Chondrocyte (in vitro differentiated cells): ENCODE results near the gene RORB. TPM values are rescaled to one million over a fixed set of nuclear protein-coding genes. Genes with fewer than 3 reads are reported as not detected.

Experiments used
- DNase-seq: peaks from one replicate; pipeline ENCODE4 v3.0.0; 2021; ENCODE audit warnings: mixed read lengths, low spot score
- H3K27ac Mint-ChIP-seq: one replicate; pipeline ENCODE4 v1.8.0; 2021; ENCODE audit warnings: mild to moderate bottlenecking, moderate library complexity, mixed read lengths; ENCODE audit not compliant: unreplicated experiment
- H3K27me3 Mint-ChIP-seq: 2 replicates; pipeline ENCODE4 v1.8.0; 2021; ENCODE audit warnings: low read depth, mixed read lengths
- H3K36me3 Mint-ChIP-seq: 2 replicates; pipeline ENCODE4 v1.8.0; 2021; ENCODE audit warnings: low read depth, mixed read lengths
- H3K4me1 Mint-ChIP-seq: 2 replicates; pipeline ENCODE4 v1.8.0; 2021; ENCODE audit warnings: low read depth, mild to moderate bottlenecking, mixed read lengths
- H3K4me3 Mint-ChIP-seq: one replicate; pipeline ENCODE4 v1.8.0; 2021; ENCODE audit warnings: mild to moderate bottlenecking, moderate library complexity, mixed read lengths; ENCODE audit not compliant: unreplicated experiment
- H3K9me3 Mint-ChIP-seq: 2 replicates; pipeline ENCODE4 v1.8.0; 2021; ENCODE audit warnings: low read depth, mixed read lengths
- total RNA-seq: library from RNA; stranded (reverse); gene quantifications from 3 replicates; pipeline ENCODE4 v1.2.1, GENCODE V29; 2021
- TF ChIP-seq, protein P1 (sequence below): fragments of 200-600 bp; sonication (generic); IDR thresholded peaks from 2 replicates; pipeline ENCODE4 v1.5.0; 2021; ENCODE audit warnings: antibody characterized with exemption, mild to moderate bottlenecking, moderate library complexity

The RORB gene
- total RNA-seq, 1 donor from 2014 or later, result not detected

DNA sequence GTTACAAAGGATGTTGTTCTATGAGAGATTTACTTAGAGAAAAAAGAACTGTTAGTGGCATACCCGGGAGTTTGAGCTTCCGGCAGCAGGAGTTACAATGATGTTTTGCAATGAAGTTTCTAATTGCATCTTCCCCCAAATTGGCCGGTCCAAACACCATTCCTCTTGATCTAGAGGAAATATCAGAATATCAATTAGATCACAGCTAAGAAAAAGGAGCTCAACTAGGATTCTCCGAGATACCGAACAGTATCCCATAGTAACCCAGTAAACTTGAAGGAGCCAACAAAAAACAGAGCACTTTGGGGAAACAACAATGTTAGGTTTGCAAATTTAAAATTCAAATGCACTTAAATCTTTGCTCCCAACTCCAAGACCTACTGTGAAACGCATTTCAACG is 231.0 kb downstream of the RORB start:
- TF ChIP-seq, protein P1, sequence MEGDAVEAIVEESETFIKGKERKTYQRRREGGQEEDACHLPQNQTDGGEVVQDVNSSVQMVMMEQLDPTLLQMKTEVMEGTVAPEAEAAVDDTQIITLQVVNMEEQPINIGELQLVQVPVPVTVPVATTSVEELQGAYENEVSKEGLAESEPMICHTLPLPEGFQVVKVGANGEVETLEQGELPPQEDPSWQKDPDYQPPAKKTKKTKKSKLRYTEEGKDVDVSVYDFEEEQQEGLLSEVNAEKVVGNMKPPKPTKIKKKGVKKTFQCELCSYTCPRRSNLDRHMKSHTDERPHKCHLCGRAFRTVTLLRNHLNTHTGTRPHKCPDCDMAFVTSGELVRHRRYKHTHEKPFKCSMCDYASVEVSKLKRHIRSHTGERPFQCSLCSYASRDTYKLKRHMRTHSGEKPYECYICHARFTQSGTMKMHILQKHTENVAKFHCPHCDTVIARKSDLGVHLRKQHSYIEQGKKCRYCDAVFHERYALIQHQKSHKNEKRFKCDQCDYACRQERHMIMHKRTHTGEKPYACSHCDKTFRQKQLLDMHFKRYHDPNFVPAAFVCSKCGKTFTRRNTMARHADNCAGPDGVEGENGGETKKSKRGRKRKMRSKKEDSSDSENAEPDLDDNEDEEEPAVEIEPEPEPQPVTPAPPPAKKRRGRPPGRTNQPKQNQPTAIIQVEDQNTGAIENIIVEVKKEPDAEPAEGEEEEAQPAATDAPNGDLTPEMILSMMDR, result no peak
- H3K4me3 Mint-ChIP-seq, result no peak overlapping the region
- no peak for DNase-seq
- no peaks in the 10 kb centered on the region for H3K36me3 Mint-ChIP-seq
- no peak overlapping the region for H3K27ac Mint-ChIP-seq
- H3K4me1 Mint-ChIP-seq, result no peaks in the 10 kb centered on the region
- H3K9me3 Mint-ChIP-seq, result no peaks in the 10 kb centered on the region
- peaks cover 28% of the 10 kb centered on the region for H3K27me3 Mint-ChIP-seq

DNA sequence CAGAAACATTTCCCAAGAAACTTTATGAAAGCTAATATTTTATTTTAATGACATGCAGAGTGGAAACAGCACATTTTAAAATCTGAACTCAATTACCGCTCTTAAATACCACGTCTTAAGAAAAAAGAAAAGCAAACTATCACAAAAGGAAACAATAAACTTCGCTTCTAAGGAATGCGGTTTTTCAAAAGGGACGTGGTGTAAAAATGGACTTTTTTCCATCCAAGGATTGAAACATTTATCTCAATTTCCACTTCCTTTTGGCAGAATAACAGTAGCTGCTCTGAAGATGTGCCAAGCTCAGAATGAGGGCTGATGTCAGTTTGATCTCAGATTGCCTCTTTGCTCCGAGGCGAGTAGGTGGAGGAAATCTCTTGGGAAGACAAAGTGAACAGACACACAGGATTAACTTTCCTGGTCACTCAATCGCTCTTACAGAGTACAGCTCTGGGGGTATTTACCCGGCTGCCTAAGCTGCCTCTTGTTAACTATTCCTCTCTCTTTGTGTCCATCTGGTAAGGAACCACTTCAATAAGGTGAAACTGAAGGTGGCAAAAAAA is 232.1 kb downstream of the RORB start:
- H3K4me1 Mint-ChIP-seq, result no peaks in the 10 kb centered on the region
- DNase-seq, result no peak
- no peaks in the 10 kb centered on the region for H3K36me3 Mint-ChIP-seq
- H3K27ac Mint-ChIP-seq, result no peak overlapping the region
- TF ChIP-seq, protein P1, result no peak
- no peak overlapping the region for H3K4me3 Mint-ChIP-seq
- no peaks in the 10 kb centered on the region for H3K9me3 Mint-ChIP-seq
- H3K27me3 Mint-ChIP-seq, result peaks cover 28% of the 10 kb centered on the region

DNA sequence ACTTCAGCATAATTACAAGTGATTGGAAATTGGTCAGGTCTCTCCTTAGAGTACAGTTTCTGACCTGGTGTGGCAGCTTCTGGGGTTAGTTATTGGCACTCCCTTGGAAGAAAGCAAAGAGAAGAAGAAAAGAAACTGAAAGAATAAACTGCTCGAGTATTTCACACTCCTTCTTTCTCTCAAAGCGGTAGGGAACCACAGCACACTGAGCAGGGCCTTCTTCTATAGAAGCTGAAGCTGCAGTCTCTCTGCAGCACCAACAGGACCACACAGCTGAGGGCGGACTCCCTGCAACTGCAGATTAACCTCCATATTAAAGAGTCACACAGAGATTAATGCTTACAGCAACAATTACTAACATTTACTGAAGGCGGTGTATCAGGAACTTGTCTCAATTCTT is 238.6 kb downstream of the RORB start:
- Mint-ChIP-seq H3K27me3 (peaks cover 41% of the 10 kb centered on the region), H3K4me1 (no peaks in the 10 kb centered on the region), H3K27ac (no peak overlapping the region), H3K4me3 (no peak overlapping the region), H3K36me3 (no peaks in the 10 kb centered on the region), H3K9me3 (no peaks in the 10 kb centered on the region)
- TF ChIP-seq, protein P1, result no peak
- no peak for DNase-seq

DNA sequence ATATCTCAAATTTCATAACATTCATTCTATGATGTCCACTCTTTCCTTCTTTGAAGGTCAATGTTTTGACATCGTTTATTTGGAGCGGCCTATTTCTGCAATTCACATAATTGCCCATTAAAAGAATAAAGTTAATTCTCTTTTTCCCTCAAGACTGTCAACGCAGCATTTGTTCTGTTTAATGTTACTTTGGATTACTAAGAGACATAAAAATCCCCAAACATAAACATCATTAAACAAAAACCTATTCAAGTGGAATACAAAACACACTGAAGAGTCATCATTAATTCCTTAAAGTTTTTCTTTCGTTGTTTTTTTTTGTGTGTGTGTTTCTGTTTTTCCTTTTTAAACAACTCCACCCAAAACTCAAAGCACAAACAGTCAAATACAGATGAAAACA is 239.5 kb downstream of the RORB start:
- TF ChIP-seq, protein P1, result no peak
- Mint-ChIP-seq H3K4me3 (no peak overlapping the region), H3K27ac (no peak overlapping the region), H3K4me1 (no peaks in the 10 kb centered on the region), H3K27me3 (peaks cover 46% of the 10 kb centered on the region), H3K9me3 (no peaks in the 10 kb centered on the region), H3K36me3 (no peaks in the 10 kb centered on the region)
- DNase-seq, result no peak

DNA sequence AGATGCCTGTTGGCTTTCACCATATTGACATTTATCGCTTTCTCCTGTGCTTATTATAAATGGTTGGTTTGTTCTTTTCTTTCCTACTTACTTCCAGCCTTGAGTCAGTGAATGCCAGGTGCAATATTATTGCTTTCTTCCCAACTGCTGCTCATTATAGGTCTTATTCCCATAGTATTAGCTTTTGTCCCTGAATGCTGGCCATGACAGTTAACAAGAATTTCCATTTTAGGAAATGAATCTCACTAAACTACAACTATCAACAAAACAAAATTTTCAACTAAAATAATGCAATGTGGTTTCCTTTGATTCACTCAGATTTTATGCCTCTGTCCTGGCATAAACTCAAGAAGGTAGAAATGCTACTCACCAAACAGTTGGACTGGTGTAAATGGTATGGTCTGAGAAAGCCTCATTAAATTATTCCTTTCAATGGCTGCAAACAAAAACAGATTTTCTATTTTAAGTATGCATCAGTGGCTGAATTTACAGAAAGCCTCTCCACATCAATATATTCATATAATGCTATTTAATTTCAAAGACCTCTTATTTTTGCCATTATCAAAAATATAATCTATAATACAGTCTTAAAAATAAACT is 245.2 kb downstream of the RORB start:
- Mint-ChIP-seq H3K36me3 (no peaks in the 10 kb centered on the region), H3K27me3 (peaks cover 67% of the 10 kb centered on the region), H3K4me3 (no peak overlapping the region), H3K4me1 (peaks cover 4% of the 10 kb centered on the region), H3K9me3 (peaks cover 4% of the 10 kb centered on the region), H3K27ac (no peak overlapping the region)
- no peak for DNase-seq
- TF ChIP-seq, protein P1, result no peak
